A673 (cell line): ENCODE data around the gene SWI5.

ENCODE experiments used
- CTCF ChIP-seq: fragments of 300-800, 200-600 bp; sonication (generic); conservative IDR thresholded peaks from 2 replicates; pipeline ENCODE4 v1.5.1; 2017; ENCODE audit warnings: low read depth, mild to moderate bottlenecking, antibody characterized with exemption, low read length, moderate library complexity, mixed read lengths
- EZH2 ChIP-seq: fragments of 200-600 bp; sonication (generic); IDR thresholded peaks from 2 replicates; pipeline ENCODE4 v1.6.1; 2017; ENCODE audit warnings: borderline replicate concordance, low read depth, mild to moderate bottlenecking, mixed read lengths, antibody characterized with exemption, low read length; ENCODE audit not compliant: poor library complexity, severe bottlenecking

GRCh38 chr9:128242124-128242523, 34.0 kb upstream of the SWI5 start:
- TF ChIP-seq EZH2 (no peak), CTCF (no peak)
